HepG2 (cell line): ENCODE measurements around the gene CDK6. TPM values are rescaled to one million over a fixed set of nuclear protein-coding genes. Genes with fewer than 3 reads are reported as not detected.

Source experiments
- BHLHE40 ChIP-seq: IDR thresholded peaks from 2 replicates; pipeline ENCODE4 v1.6.1; 2011; ENCODE audit warnings: low read length, improper control_type of control experiment
- FOSL1 ChIP-seq: sonication (generic); formaldehyde crosslinking; IDR thresholded peaks from 2 replicates; pipeline ENCODE4 v1.9.0; 2021; ENCODE audit warnings: missing genetic modification reagents, borderline replicate concordance
- HOMEZ ChIP-seq: IDR thresholded peaks from 2 replicates; pipeline ENCODE4 v1.6.1; 2016; ENCODE audit warnings: low read depth
- KMT2A ChIP-seq: sonication (generic); formaldehyde crosslinking; IDR thresholded peaks from 2 replicates; pipeline ENCODE4 v1.4.0; 2020; ENCODE audit warnings: missing genetic modification reagents
- NR1H2 ChIP-seq: sonication (generic); formaldehyde crosslinking; IDR thresholded peaks from 2 replicates; pipeline ENCODE4 v1.8.1; 2022; ENCODE audit warnings: low read depth, missing genetic modification reagents, borderline replicate concordance
- NR2F6 ChIP-seq, 2 experiments: IDR thresholded peaks; 2 replicates each; pipeline ENCODE4 v1.6.1; 2016; ENCODE audit warnings: antibody characterized with exemption in 1 of 2, mild to moderate bottlenecking in 1 of 2
- SKIL ChIP-seq: sonication (generic); formaldehyde crosslinking; IDR thresholded peaks from 2 replicates; pipeline ENCODE4 v1.8.0; 2022; ENCODE audit warnings: missing genetic modification reagents, mild to moderate bottlenecking, moderate library complexity, borderline replicate concordance
- SRSF1 ChIP-seq: fragments of 200-400 bp; formaldehyde crosslinking; optimal IDR thresholded peaks from 2 replicates; pipeline ENCODE3; 2017; ENCODE audit warnings: mild to moderate bottlenecking, low read depth, low read length, moderate library complexity
- SRY ChIP-seq: sonication (generic); formaldehyde crosslinking; IDR thresholded peaks from 2 replicates; pipeline ENCODE4 v1.8.0; 2022; ENCODE audit warnings: mild to moderate bottlenecking, missing genetic modification reagents
- WIZ ChIP-seq: sonication (generic); formaldehyde crosslinking; IDR thresholded peaks from 2 replicates; pipeline ENCODE4 v1.5.1; 2020; ENCODE audit warnings: mild to moderate bottlenecking, missing genetic modification reagents
- ZBTB20 ChIP-seq: sonication (generic); formaldehyde crosslinking; IDR thresholded peaks from 2 replicates; pipeline ENCODE4 v1.8.1; 2023; ENCODE audit warnings: missing genetic modification reagents, low read depth, mild to moderate bottlenecking, borderline replicate concordance
- ZNF124 ChIP-seq: sonication (generic); formaldehyde crosslinking; IDR thresholded peaks from 2 replicates; pipeline ENCODE4 v1.4.0; 2020; ENCODE audit warnings: missing genetic modification reagents
- ZNF318 ChIP-seq: sonication (generic); formaldehyde crosslinking; IDR thresholded peaks from 2 replicates; pipeline ENCODE4 v1.4.0; 2020; ENCODE audit warnings: mild to moderate bottlenecking, missing genetic modification reagents
- ZNF552 ChIP-seq: sonication (generic); formaldehyde crosslinking; IDR thresholded peaks from 2 replicates; pipeline ENCODE4 v1.9.0; 2022; ENCODE audit warnings: missing genetic modification reagents, mild to moderate bottlenecking, borderline replicate concordance
- ZNF704 ChIP-seq: sonication (generic); formaldehyde crosslinking; IDR thresholded peaks from 2 replicates; pipeline ENCODE4 v1.8.1; 2023; ENCODE audit warnings: mild to moderate bottlenecking, inconsistent platforms, moderate library complexity, missing genetic modification reagents, borderline replicate concordance
- polyA plus RNA-seq, 8 experiments: library from polyadenylated mRNA; depleted of rRNA in 3 of 8; stranded (reverse) in 7 of 8; unstranded in 1 of 8; fragments of >200 nt; fragmentation: Illumina TruSeq in 4 of 8; extraction: Trizol in 4 of 8; gene quantifications; 2 replicates each; pipeline versions ENCODE4 v1.2.1 to v1.2.3, GENCODE V29; 2011 to 2016; ENCODE audit warnings: low read depth in 4 of 8, missing spikeins in 1 of 8, mixed read lengths in 1 of 8; ENCODE audit not compliant: insufficient read depth in 1 of 8
- total RNA-seq, 5 experiments: library from RNA; depleted of rRNA; stranded (reverse); fragments of >200 nt; fragmentation: Illumina TruSeq; extraction: Trizol; gene quantifications; 2 replicates each; pipeline ENCODE4 v1.2.3, GENCODE V29; 2016; ENCODE audit warnings: low read depth in 1 of 5

CDK6 gene
- total and polyA plus RNA-seq, 2 of the 13 experiments (the other 11 are each of a cell fraction or from before 2014, with no cell fraction given) = 34.6 to 90.8 TPM

GRCh38 chr7:92695308-92696261 is 140.8 kb downstream of the CDK6 start (continued):
- no peak for TF ChIP-seq ZNF704 (CRISPR knock-in tag)
- TF ChIP-seq NR2F6 (IDR thresholded peaks at IDR 0.05) = peak; percentile 84
- peak; percentile 89 for TF ChIP-seq NR2F6 (CRISPR knock-in tag; IDR thresholded peaks at IDR 0.05)
- TF ChIP-seq ZNF552 = no peak
- TF ChIP-seq ZBTB20 = peak; percentile 95
- TF ChIP-seq SKIL (CRISPR knock-in tag) = peak; percentile 69; the same call in 1 of the 2 replicates
- TF ChIP-seq NR1H2 (CRISPR knock-in tag) = no peak
- TF ChIP-seq KMT2A (CRISPR knock-in tag) = peak; percentile 77
- TF ChIP-seq ZNF124 = no peak
- TF ChIP-seq FOSL1 = no peak; the same call in 1 of the 2 replicates
- no peak for TF ChIP-seq ZNF318
- no peak for TF ChIP-seq SRY (CRISPR knock-in tag)
- TF ChIP-seq WIZ (CRISPR knock-in tag) = no peak
- peak; percentile 63; the same call in 1 of the 2 replicates for TF ChIP-seq HOMEZ (CRISPR knock-in tag)
- no peak for TF ChIP-seq SRSF1
- peak; percentile 82 for TF ChIP-seq BHLHE40
